Ovary (tissue), 9 donors: Measurements from ENCODE around the gene CLSTN1. TPM values are rescaled to one million over a fixed set of nuclear protein-coding genes. Genes with fewer than 3 reads are reported as not detected.
"Not testable (repeated sequence)": the region's sequence is repeated elsewhere in the genome, so short reads cannot be mapped to it uniquely, and the experiment has no call there.

Source experiments
- DNase-seq, 5 donors: peaks; one replicate each; pipeline ENCODE4 v3.0.0-alpha.2; 2019 to 2020
- H3K27ac ChIP-seq, 2 donors: fragments of 200-600 bp; one replicate each; pipeline versions ENCODE4 v1.5.1 to v1.8.0; 2019 to 2022
- H3K27me3 ChIP-seq: fragments of 200-600 bp; one replicate; pipeline ENCODE4 v1.8.0; 2022
- H3K36me3 ChIP-seq: fragments of 200-600 bp; sonication (generic); one replicate; pipeline ENCODE4 v1.5.1; 2019
- H3K4me1 ChIP-seq: one replicate; pipeline ENCODE4 v1.8.1; 2013; ENCODE audit warnings: mild to moderate bottlenecking, moderate library complexity; ENCODE audit not compliant: insufficient read depth
- H3K4me3 ChIP-seq: fragments of 200-600 bp; sonication (generic); one replicate; pipeline ENCODE4 v1.5.1; 2017
- H3K9me3 ChIP-seq, 2 donors: fragments of 200-600 bp in 1 of 2; sonication (generic) in 1 of 2; one replicate each; pipeline versions ENCODE4 v1.5.1 to v1.8.1; 2013 to 2019; ENCODE audit warnings: mild to moderate bottlenecking in 1 of 2, moderate library complexity in 1 of 2
- EP300 ChIP-seq: sonication (generic); formaldehyde crosslinking; IDR thresholded peaks from one replicate; pipeline ENCODE4 v1.6.1; 2017; ENCODE audit warnings: antibody characterized with exemption
- POLR2A ChIP-seq: fragments of 450-650 bp; IDR thresholded peaks from one replicate; pipeline ENCODE4 v1.6.1; 2017; ENCODE audit warnings: antibody characterized with exemption, mild to moderate bottlenecking, moderate library complexity
- WGBS, 3 donors: extraction: QIAGEN DNeasy Blood & Tissue Kit in 1 of 3; methylation state at CpG; one replicate each; pipeline versions ENCODE4 v1.1.5 to v1.1.7; 2013 to 2017; 5-methylcytosine and 5-hydroxymethylcytosine counted together
- intact Hi-C, 4 donors: fragments of 100-400 bp; cut with DNase I; formaldehyde crosslinking; loops; one replicate each; pipeline versions ENCODE4 v1.11.0 to v1.15.1; 2022 to 2023
- polyA plus RNA-seq, 2 donors: library from polyadenylated mRNA; stranded (reverse); fragments of 200-250 nt in 1 of 2; fragments of 350-450 nt in 1 of 2; fragmentation: Illumina TruSeq in 1 of 2; extraction: RNeasy Lipid Tissue Mini Kit (QIAGEN cat#74804) in 1 of 2; gene quantifications; one replicate each; pipeline ENCODE4 v1.2.3, GENCODE V29; 2013 to 2014
- total RNA-seq, 7 donors: library from RNA; depleted of rRNA in 2 of 7; stranded (reverse); fragments of >200 nt in 2 of 7; fragmentation: NEBNext Ultra II Directional in 3 of 7; extraction: Animal tissue kit (Norgen Biotek cat#: 25700) in 3 of 7; gene quantifications; one replicate each; pipeline versions ENCODE4 v1.1.0 to v1.2.4, GENCODE V29; 2016 to 2023
- TF ChIP-seq, protein P1 (sequence below), 3 donors: fragments of 450-650 bp in 2 of 3; fragments of 200-600 bp in 1 of 3; IDR thresholded peaks; one replicate each; pipeline versions ENCODE4 v1.5.1 to v1.8.0; 2016 to 2022; ENCODE audit warnings: antibody characterized with exemption in 3 of 3, mild to moderate bottlenecking in 1 of 3
- donor health status: DM: no; HTN: no; CAD: no; lungs with moderate emphysema.
- donor health status: DM: no; HTN: no; CAD: no.
- donor health status: Bipolar disorder and iron deficiency.
- donor health status: DM: yes; HTN: yes; CAD: no.
- donor health status: DM: no; HTN: no; CAD: no.
- donor health status: DM: yes; HTN: yes; CAD: no.

The CLSTN1 gene
- total and polyA plus RNA-seq, 9 donors: 70.5 to 145 (median 114) TPM

DNA sequence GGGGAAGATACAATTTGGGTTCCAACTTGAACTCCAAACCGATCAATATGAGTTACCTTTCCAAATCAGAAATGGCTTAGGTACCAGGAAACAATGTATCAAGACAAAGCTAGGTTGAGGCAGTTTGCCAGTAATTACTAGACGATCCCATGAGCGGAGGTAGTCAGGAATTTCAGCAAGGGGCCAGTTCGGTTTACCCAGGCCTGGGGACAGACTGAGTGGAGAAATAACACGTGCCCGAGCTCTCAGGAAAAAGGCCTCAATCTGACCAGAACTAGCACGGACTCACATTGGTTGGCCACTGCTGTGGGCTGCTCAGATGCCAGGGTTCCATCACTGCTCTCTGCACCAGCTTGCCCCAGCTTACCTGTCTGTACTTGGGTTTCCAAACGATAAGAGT is 15.3 kb downstream of the CLSTN1 start:
- intact Hi-C loops: no loop called here
- Histone ChIP-seq H3K27me3 (no peaks in the 10 kb centered on the region), H3K4me3 (no peak overlapping the region), H3K4me1 (peaks cover 11% of the 10 kb centered on the region), H3K9me3 (no peaks in the 10 kb centered on the region), H3K36me3 (no peaks in the 10 kb centered on the region), H3K27ac (no peak overlapping the region)
- no peak for TF ChIP-seq EP300
- TF ChIP-seq, protein P1, sequence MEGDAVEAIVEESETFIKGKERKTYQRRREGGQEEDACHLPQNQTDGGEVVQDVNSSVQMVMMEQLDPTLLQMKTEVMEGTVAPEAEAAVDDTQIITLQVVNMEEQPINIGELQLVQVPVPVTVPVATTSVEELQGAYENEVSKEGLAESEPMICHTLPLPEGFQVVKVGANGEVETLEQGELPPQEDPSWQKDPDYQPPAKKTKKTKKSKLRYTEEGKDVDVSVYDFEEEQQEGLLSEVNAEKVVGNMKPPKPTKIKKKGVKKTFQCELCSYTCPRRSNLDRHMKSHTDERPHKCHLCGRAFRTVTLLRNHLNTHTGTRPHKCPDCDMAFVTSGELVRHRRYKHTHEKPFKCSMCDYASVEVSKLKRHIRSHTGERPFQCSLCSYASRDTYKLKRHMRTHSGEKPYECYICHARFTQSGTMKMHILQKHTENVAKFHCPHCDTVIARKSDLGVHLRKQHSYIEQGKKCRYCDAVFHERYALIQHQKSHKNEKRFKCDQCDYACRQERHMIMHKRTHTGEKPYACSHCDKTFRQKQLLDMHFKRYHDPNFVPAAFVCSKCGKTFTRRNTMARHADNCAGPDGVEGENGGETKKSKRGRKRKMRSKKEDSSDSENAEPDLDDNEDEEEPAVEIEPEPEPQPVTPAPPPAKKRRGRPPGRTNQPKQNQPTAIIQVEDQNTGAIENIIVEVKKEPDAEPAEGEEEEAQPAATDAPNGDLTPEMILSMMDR (IDR thresholded peaks at IDR 0.05): no peak
- 83 to 88% (median 86%) methylated on average over 8 of the region's 8 CpGs for WGBS, 3 donors
- DNase-seq: no peak

DNA sequence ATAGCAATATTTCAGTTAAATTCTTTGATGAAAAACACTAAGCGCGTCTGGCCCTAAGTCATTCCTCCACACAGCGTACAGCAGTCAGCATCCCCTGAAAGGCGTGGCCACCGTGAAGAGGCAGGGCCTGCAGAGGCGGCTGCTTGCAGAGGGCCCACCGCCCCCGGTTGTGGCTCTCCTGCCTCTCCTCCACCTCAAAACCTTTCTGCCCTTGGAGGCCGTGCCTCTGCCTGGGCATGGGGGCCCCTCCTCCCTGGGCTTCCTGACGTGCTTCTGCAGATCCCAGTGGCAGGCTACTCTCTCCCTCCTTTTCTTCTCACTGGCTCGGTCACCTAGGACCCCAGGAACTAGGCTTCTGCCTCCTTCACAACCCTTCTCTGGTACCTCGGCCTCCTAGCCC is 16.2 kb downstream of the CLSTN1 start:
- 64 to 72% (median 68%) methylated on average over 12 of the region's 12 CpGs for WGBS, 3 donors
- Histone ChIP-seq H3K27ac (no peak overlapping the region), H3K4me3 (no peak overlapping the region), H3K27me3 (no peaks in the 10 kb centered on the region), H3K9me3 (no peaks in the 10 kb centered on the region), H3K4me1 (peaks cover 11% of the 10 kb centered on the region), H3K36me3 (no peaks in the 10 kb centered on the region)
- TF ChIP-seq EP300: no peak
- TF ChIP-seq POLR2A: no peak
- TF ChIP-seq, protein P1 (IDR thresholded peaks at IDR 0.05): no peak
- intact Hi-C loops: no loop called here
- DNase-seq: no peak

DNA sequence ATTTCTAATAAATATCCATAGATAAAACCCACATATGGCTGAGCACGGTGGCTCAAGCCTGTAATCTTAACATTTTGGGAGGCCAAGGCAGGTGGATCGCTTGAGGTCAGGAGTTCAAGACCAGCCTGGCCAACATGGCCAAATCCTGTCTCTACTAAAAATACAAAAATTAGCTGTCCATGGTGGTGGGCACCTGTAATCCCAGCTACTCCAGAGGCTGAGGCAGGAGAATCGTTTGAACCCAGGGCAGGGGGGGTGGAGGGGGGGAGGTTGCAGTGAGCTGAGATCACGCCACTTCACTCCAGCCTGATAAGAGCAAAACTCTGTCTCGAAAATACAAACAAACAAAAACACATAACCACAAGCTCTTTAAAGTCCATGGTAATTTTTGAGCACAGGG is 17.8 kb downstream of the CLSTN1 start:
- H3K36me3 ChIP-seq, DNase-seq, H3K27ac ChIP-seq, H3K9me3 ChIP-seq, H3K4me1 ChIP-seq, H3K27me3 ChIP-seq, intact Hi-C loops, H3K4me3 ChIP-seq: not testable (repeated sequence)
- WGBS, 3 donors: 77 to 82% (median 82%) methylated on average over 5 of the region's 5 CpGs

DNA sequence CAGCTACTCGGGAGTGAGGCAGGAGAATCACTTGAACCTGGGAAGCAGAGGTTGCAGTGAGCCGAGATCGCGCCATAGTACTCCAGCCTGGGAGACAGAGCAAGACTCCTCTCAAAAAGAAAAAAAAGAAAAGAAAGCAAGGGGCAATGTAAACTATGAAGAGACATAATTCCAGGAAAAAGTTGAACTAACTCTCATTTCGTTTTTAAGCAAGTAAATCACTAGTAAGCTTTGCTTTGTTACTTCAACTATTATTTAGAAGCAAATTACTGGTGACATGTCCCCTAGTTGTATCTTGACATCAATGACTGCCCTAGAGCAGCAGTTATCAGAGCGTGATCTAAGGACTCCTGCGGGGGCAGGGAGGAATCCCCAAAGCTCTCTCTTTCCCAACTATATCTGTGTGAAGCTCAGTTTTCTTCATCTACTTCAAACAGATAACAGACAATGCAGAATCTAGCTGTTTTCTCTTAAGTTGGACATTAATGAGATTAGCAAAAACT is 18.7 kb downstream of the CLSTN1 start:
- Histone ChIP-seq H3K27ac (no peak overlapping the region), H3K9me3 (no peaks in the 10 kb centered on the region), H3K4me1 (peaks cover 9% of the 10 kb centered on the region), H3K36me3 (no peaks in the 10 kb centered on the region), H3K27me3 (no peaks in the 10 kb centered on the region), H3K4me3 (no peak overlapping the region)
- no peak for TF ChIP-seq EP300
- TF ChIP-seq, protein P1 (IDR thresholded peaks at IDR 0.05): no peak
- TF ChIP-seq POLR2A: no peak
- no peak for DNase-seq
- WGBS, 3 donors: 52 to 72% (median 61%) methylated on average over 7 of the region's 7 CpGs
- intact Hi-C loops: no loop called here

DNA sequence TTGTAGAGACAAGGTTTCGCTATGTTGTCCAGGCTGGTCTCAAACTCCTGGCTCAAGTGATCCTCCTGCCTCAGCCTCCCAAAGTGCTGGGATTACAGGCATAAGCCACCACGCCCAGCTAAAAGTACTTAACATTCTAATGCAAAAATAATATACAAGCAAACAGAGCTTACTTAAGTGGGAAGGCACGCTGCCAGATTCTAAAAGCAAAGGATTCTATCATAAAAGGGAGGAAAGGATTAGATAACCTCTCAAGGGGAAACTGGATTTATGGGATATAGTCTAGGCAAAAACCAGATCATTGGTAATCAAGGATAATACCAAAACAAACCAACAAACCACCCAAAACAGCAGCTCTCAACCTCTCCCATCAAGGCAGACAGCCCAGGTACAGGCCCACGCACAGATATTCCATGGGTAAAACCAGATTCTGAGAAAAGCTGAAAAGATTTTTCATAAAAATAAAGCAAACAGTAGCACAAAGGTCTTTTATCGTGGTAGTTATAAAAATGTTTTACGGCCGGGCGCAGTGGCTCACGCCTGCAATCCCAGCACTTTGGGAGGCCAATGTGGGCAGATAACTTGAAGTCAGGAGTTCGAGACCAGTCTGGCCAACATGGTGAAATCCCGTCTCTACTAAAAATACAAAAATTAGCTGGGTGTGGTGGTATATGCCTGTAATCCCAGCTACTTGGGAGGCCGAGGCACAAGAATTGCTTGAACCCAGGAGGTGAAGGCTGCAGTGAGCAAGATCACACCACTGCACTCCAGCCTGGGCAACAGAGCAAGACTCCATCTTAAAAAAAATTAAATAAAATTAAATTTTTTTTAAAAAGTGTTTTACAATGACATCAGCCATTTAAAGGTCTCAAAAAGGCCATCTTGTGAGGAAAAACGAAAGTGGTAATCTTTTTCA is 20.5 kb downstream of the CLSTN1 start:
- H3K27ac ChIP-seq, H3K9me3 ChIP-seq, H3K27me3 ChIP-seq, H3K4me3 ChIP-seq, H3K4me1 ChIP-seq, DNase-seq, H3K36me3 ChIP-seq, intact Hi-C loops: not testable (repeated sequence)
- 84 to 91% (median 89%) methylated on average over 13 of the region's 13 CpGs for WGBS, 3 donors
